ENCODE measurements around the gene RTRAF. TPM values are rescaled to one million over a fixed set of nuclear protein-coding genes. Genes with fewer than 3 reads are reported as not detected.

The RTRAF gene
- total RNA-seq, 2 experiments from 2014 or later, result 222 to 238 TPM

DNA sequence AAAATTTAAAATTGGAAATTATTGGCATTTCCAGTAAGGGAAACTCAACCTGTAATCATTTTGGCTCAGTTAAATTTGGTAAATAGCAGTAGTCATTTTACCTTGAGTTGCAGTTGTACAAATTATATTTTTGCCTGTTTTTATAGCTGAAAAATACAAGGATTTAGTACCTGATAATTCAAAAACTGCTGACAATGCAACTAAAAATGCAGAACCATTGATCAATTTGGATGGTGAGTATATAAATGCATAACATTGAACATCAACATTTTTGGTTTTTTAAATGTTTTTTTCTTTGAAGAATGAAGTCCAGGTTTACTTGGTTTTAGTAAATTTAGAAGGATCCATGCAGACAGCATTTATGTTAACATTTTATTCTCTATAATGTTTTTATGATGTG lies 9.0 kb downstream of the RTRAF start:
- Mint-ChIP-seq H3K9me3 (no peaks in the 10 kb centered on the region), H3K4me3 (no peak overlapping the region), H3K36me3 (peaks cover 48% of the 10 kb centered on the region), H3K4me1 (ENCODE audit: low read depth) (peaks cover 13% of the 10 kb centered on the region), H3K27ac (no peak overlapping the region), H3K27me3 (no peaks in the 10 kb centered on the region)
- ChIA-PET CTCF (interaction anchor here (1.2 kb wide), 1 partner anchor 20 kb away, joined by 3 read pairs; no protein-coding TSS in a partner anchor), POLR2A (no interaction called here)
- intact Hi-C loops (cut with micrococcal nuclease), result loop anchor here (5.0 kb wide), 1 partner anchor 134 kb away; no protein-coding TSS in a partner anchor
- DNase-seq, result no peak

DNA sequence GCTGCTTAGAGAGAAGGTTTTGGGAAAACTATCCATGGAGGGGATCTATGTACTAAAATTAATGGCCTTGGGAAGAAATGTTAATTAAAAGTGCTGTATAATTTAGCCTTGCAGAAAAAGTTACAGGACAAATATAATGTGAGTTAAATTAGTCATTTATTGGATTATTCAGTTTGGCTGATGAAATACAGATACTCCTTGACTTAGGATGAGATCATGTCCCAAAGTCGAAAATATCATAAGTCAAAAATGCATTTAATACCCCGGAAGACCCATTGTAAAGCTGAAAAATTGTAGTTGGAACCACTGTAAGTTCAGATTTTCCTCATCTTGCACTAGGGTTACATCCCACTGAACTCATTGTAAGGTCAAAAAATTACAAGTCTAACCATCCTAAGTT lies 9.7 kb downstream of the RTRAF start:
- H3K9me3 Mint-ChIP-seq, result no peaks in the 10 kb centered on the region
- DNase-seq, result no peak
- H3K36me3 Mint-ChIP-seq, result peaks cover 50% of the 10 kb centered on the region
- H3K27me3 Mint-ChIP-seq, result no peaks in the 10 kb centered on the region
- ChIA-PET POLR2A (no interaction called here), CTCF (no interaction called here)
- intact Hi-C loops (cut with micrococcal nuclease), result loop anchor here (5.0 kb wide), 1 partner anchor 133 kb away; no protein-coding TSS in a partner anchor
- H3K4me1 Mint-ChIP-seq (ENCODE audit: low read depth), result peaks cover 6% of the 10 kb centered on the region
- no peak overlapping the region for H3K27ac Mint-ChIP-seq
- H3K4me3 Mint-ChIP-seq, result no peak overlapping the region

DNA sequence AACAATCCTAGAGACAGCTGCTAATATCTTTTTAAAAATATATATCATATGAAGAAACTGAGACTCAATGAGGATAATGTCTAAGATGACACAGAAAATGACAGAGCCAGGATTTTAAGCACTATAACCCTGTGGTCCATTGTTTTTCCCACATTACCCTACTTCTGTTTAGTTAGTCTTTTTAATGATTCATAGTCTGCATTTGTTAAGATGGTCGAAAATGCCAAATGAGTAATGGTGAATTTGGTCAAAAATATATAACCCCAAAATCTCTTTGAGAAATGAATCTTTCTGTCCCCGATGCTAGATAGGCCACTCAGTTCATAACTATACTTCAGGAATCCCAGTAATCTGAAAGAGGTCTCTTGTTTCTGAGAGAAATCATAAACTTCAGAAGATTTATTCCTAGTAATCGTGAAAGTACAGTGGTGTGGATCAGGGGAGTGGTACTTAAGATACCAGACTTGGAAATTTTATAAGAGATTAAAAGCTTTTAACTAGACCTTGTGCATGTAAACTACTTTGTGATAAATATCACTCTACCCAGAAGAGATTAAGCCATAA lies 10.8 kb downstream of the RTRAF start:
- no peak overlapping the region for H3K4me3 Mint-ChIP-seq
- no peaks in the 10 kb centered on the region for H3K27me3 Mint-ChIP-seq
- ChIA-PET CTCF (interaction anchor here (0.7 kb wide), 1 partner anchor 15 kb away, joined by 4 read pairs; no protein-coding TSS in a partner anchor), POLR2A (no interaction called here)
- no peak for DNase-seq
- peaks cover 46% of the 10 kb centered on the region for H3K36me3 Mint-ChIP-seq
- H3K9me3 Mint-ChIP-seq, result no peaks in the 10 kb centered on the region
- H3K27ac Mint-ChIP-seq, result no peak overlapping the region
- intact Hi-C loops (cut with micrococcal nuclease), result no loop called here
- no peaks in the 10 kb centered on the region for H3K4me1 Mint-ChIP-seq (ENCODE audit: low read depth)

DNA sequence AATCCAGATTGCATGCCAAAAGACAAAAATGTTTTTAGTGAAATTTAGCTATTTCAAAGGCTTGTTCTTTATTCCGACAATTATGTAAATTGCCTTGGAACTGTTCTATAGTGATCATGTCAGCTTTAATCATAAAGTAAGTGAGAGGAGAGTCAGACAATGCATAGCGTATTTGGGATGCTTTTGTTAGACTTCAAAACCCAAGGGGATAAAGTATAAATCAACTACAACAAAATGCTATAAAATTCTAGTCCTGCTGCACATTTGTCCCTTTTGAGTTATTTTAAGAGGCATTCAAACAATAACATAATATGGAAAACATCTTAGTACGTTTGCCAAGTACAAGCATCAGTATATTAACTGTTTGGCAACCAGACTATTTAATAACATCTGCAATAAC lies 11.3 kb downstream of the RTRAF start:
- no peak for DNase-seq
- ChIA-PET POLR2A (no interaction called here), CTCF (no interaction called here)
- H3K27me3 Mint-ChIP-seq, result no peaks in the 10 kb centered on the region
- no peak overlapping the region for H3K27ac Mint-ChIP-seq
- intact Hi-C loops (cut with micrococcal nuclease), result no loop called here
- H3K4me1 Mint-ChIP-seq (ENCODE audit: low read depth), result no peaks in the 10 kb centered on the region
- H3K4me3 Mint-ChIP-seq, result no peak overlapping the region
- H3K36me3 Mint-ChIP-seq, result peaks cover 47% of the 10 kb centered on the region
- H3K9me3 Mint-ChIP-seq, result no peaks in the 10 kb centered on the region

DNA sequence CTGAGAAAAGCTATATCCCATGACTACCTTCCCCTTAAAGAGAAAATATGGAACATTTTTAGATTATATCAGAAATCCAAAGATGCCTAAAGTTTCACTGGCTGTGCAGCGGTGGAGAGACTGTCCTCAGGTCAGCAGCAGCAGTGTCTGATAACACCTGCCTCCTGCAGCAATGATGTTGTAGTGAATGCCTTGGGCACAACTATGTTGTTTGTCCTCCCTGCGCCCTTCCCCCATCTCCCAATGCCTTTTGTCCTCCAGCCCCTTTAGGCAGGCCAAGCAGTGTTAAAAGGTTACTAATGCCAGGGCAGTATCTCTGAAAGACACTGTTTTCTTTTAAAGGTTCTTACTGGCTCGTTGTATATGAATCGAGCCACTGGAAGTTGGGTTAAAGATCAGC lies 13.2 kb downstream of the RTRAF start:
- no peak for DNase-seq
- H3K9me3 Mint-ChIP-seq, result no peaks in the 10 kb centered on the region
- no peaks in the 10 kb centered on the region for H3K4me1 Mint-ChIP-seq (ENCODE audit: low read depth)
- intact Hi-C loops (cut with micrococcal nuclease), result no loop called here
- H3K27ac Mint-ChIP-seq, result no peak overlapping the region
- H3K27me3 Mint-ChIP-seq, result no peaks in the 10 kb centered on the region
- peaks cover 48% of the 10 kb centered on the region for H3K36me3 Mint-ChIP-seq
- POLR2A ChIA-PET, result no interaction called here
- CTCF ChIA-PET, result interaction anchor here (1.1 kb wide), 2 partner anchors 12 to 24 kb away, joined by 3 read pairs; no protein-coding TSS in a partner anchor
- no peak overlapping the region for H3K4me3 Mint-ChIP-seq

GRCh38 chr14:52003324-52003723 lies 14.0 kb downstream of the RTRAF start:
- peaks cover 54% of the 10 kb centered on the region for H3K36me3 Mint-ChIP-seq
- ChIA-PET POLR2A (no interaction called here), CTCF (interaction anchor here (1.1 kb wide), 2 partner anchors 12 to 24 kb away, joined by 3 read pairs; no protein-coding TSS in a partner anchor)
- DNase-seq, result no peak
- H3K9me3 Mint-ChIP-seq, result no peaks in the 10 kb centered on the region
- no peak overlapping the region for H3K4me3 Mint-ChIP-seq
- H3K27me3 Mint-ChIP-seq, result no peaks in the 10 kb centered on the region
- H3K4me1 Mint-ChIP-seq (ENCODE audit: low read depth), result no peaks in the 10 kb centered on the region
- intact Hi-C loops (cut with micrococcal nuclease), result no loop called here
- H3K27ac Mint-ChIP-seq, result peak overlapping the region; percentile 15

DNA sequence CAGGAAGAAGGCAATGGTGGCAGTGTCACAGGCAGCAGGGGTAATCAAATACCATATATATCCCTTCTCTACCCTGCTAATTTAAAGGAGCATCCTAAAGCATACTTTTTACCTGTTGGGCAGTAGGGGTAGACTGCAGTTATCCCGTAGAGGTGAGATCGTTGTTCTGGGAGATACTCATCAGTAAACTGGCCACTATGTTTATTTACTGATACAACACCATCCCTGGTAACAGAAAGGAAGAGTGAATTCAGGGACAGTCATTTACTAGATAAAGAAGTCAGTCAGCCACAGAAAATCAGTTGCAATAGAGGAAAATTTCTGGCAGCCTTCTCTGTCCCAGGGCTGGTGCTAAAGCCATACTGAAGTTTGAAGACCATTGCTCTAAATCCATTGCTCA lies 16.3 kb downstream of the RTRAF start:
- Mint-ChIP-seq H3K4me3 (no peak overlapping the region), H3K9me3 (no peaks in the 10 kb centered on the region), H3K27ac (no peak overlapping the region), H3K4me1 (ENCODE audit: low read depth) (no peaks in the 10 kb centered on the region), H3K36me3 (peaks cover 53% of the 10 kb centered on the region), H3K27me3 (no peaks in the 10 kb centered on the region)
- ChIA-PET CTCF (interaction anchor here (1.5 kb wide), 1 partner anchor 10 kb away, joined by 8 read pairs; no protein-coding TSS in a partner anchor), POLR2A (no interaction called here)
- DNase-seq, result no peak
- intact Hi-C loops (cut with micrococcal nuclease), result no loop called here

DNA sequence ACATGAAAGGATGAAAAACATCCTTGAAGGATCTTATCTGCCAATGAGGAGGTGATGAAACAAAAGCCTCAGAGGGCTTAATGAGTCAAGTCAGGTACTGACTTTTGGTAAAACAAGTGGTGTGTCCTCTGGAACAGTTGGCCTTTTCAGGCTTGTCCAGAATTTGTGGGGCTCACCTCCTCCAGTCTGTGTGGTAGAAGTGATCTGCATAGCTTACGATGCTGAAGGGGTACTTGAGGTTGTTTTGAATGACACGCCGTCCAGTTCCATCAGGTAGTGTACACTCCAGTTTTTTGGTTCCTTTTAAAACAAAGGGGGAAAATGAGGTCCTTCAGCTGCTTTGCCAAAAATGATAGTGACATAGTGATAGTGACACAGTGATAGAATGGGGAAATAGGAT lies 17.0 kb downstream of the RTRAF start:
- Mint-ChIP-seq H3K4me1 (ENCODE audit: low read depth) (no peaks in the 10 kb centered on the region), H3K27me3 (no peaks in the 10 kb centered on the region), H3K27ac (peak overlapping the region; percentile 43), H3K9me3 (no peaks in the 10 kb centered on the region), H3K36me3 (peaks cover 56% of the 10 kb centered on the region), H3K4me3 (no peak overlapping the region)
- intact Hi-C loops (cut with micrococcal nuclease), result no loop called here
- no peak for DNase-seq
- ChIA-PET POLR2A (no interaction called here), CTCF (interaction anchor here (1.5 kb wide), 1 partner anchor 11 kb away, joined by 8 read pairs; no protein-coding TSS in a partner anchor)

- no peak for DNase-seq
- no peaks in the 10 kb centered on the region for H3K27me3 Mint-ChIP-seq
- H3K4me3 Mint-ChIP-seq, result no peak overlapping the region
- H3K4me1 Mint-ChIP-seq (ENCODE audit: low read depth), result no peaks in the 10 kb centered on the region
- H3K27ac Mint-ChIP-seq, result no peak overlapping the region
- POLR2A ChIA-PET, result no interaction called here
- intact Hi-C loops (cut with micrococcal nuclease), result no loop called here
- no peaks in the 10 kb centered on the region for H3K9me3 Mint-ChIP-seq
- H3K36me3 Mint-ChIP-seq, result peaks cover 54% of the 10 kb centered on the region
- CTCF ChIA-PET, result interaction anchor here (1.5 to 1.8 kb wide), 2 partner anchors 11 kb away, joined by 8 read pairs; no protein-coding TSS in a partner anchor
These were observed 17.9 kb downstream of the RTRAF start for GRCh38 chr14:52007211-52007610.

- no peak overlapping the region for H3K27ac Mint-ChIP-seq
- intact Hi-C loops (cut with micrococcal nuclease), result no loop called here
- POLR2A ChIA-PET, result no interaction called here
These were observed 18.3 kb downstream of the RTRAF start for GRCh38 chr14:52007637-52008036.

GRCh38 chr14:52008136-52008535 lies 18.8 kb downstream of the RTRAF start:
- Mint-ChIP-seq H3K4me3 (no peak overlapping the region), H3K4me1 (ENCODE audit: low read depth) (no peaks in the 10 kb centered on the region), H3K27ac (no peak overlapping the region), H3K27me3 (no peaks in the 10 kb centered on the region), H3K9me3 (no peaks in the 10 kb centered on the region), H3K36me3 (peaks cover 49% of the 10 kb centered on the region)
- intact Hi-C loops (cut with micrococcal nuclease), result no loop called here
- no peak for DNase-seq
- ChIA-PET CTCF (interaction anchor here (1.8 kb wide), 1 partner anchor 12 kb away, joined by 8 read pairs; no protein-coding TSS in a partner anchor), POLR2A (no interaction called here)

More at GRCh38 chr14:52007637-52008036, 18.3 kb downstream of the RTRAF start:
- CTCF ChIA-PET, result interaction anchor here (1.8 kb wide), 1 partner anchor 12 kb away, joined by 8 read pairs; no protein-coding TSS in a partner anchor
- Mint-ChIP-seq H3K27me3 (no peaks in the 10 kb centered on the region), H3K4me3 (no peak overlapping the region), H3K4me1 (ENCODE audit: low read depth) (no peaks in the 10 kb centered on the region), H3K36me3 (peaks cover 51% of the 10 kb centered on the region), H3K9me3 (no peaks in the 10 kb centered on the region)
- no peak for DNase-seq

GRCh38 chr14:52010173-52010693 lies 20.9 kb downstream of the RTRAF start:
- H3K36me3 Mint-ChIP-seq, result peaks cover 39% of the 10 kb centered on the region
- H3K4me1 Mint-ChIP-seq (ENCODE audit: low read depth), result no peaks in the 10 kb centered on the region
- H3K9me3 Mint-ChIP-seq, result no peaks in the 10 kb centered on the region
- ChIA-PET CTCF (no interaction called here), POLR2A (no interaction called here)
- intact Hi-C loops (cut with micrococcal nuclease), result no loop called here
- no peak overlapping the region for H3K4me3 Mint-ChIP-seq
- peaks cover 2% of the 10 kb centered on the region for H3K27me3 Mint-ChIP-seq
- no peak for DNase-seq
- no peak overlapping the region for H3K27ac Mint-ChIP-seq

DNA sequence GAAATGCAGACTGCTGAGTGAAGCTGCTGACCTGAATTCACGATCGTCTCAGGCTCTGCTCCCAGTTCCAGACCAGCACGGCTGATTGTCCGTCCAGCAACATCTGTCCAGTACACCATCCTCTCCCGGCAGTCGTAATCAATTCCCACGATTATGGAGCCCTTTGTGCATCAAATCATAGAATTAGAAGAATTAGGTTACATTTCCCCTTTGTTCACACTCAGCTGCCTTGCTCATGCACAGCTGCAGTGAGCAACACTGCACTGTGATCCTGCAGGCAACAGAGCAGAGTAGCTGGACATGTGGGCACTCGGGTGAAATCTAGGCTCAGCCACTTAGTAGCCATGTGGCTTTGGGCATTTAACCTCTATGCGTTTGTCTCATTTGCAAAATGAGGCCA lies 22.2 kb downstream of the RTRAF start:
- ChIA-PET POLR2A (interaction anchor here (0.9 kb wide), 1 partner anchor 22 kb away, joined by 3 read pairs; the partner anchor contains the start of gene RTRAF), CTCF (no interaction called here)
- Mint-ChIP-seq H3K4me1 (ENCODE audit: low read depth) (no peaks in the 10 kb centered on the region), H3K9me3 (no peaks in the 10 kb centered on the region), H3K27ac (no peak overlapping the region), H3K4me3 (no peak overlapping the region), H3K27me3 (peaks cover 2% of the 10 kb centered on the region), H3K36me3 (peaks cover 28% of the 10 kb centered on the region)
- intact Hi-C loops (cut with micrococcal nuclease), result no loop called here
- no peak for DNase-seq
